Mammary epithelial cell (primary cell): ENCODE measurements around the gene POLR1E.

ENCODE experiments used
- EZH2 ChIP-seq: IDR thresholded peaks from 2 replicates; pipeline ENCODE4 v1.6.1; 2012; ENCODE audit warnings: low read length, inconsistent platforms, borderline replicate concordance
- TF ChIP-seq, protein P1 (sequence below), 2 donors: IDR thresholded peaks in 1 of 2; conservative IDR thresholded peaks in 1 of 2; 2 replicates each; pipeline ENCODE4 v1.5.1; 2011 to 2012; ENCODE audit warnings: inconsistent platforms in 2 of 2, low read length in 2 of 2, mild to moderate bottlenecking in 2 of 2, control low read depth in 1 of 2, low read depth in 1 of 2; ENCODE audit not compliant: insufficient read depth in 1 of 2; ENCODE audit errors: extremely low read depth in 1 of 2

DNA sequence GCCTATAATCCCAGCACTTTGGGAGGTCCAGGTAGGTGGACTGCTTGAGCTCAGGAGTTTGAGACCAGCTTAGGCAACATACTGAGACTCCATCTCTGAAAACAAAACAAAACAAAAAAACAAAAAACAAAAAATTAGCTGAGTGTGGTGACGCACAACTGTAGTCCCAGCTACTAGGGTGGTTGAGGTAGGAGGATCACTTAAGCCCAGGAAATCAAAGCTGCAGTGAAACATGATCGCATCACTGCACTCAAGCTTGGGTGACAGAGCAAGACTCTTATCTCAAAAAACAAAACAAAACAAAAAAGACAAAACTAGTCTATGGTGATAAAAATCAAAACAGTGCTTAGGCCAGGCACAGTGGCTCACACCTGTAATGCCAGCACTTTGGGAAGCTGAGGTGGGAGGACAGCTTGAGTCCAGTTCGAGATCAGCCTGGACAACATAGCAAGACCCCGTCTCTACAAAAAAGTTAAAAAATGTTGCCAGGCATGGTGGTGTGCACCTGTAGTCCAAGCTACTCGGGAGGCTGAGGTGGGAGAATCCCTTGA is 61.7 kb downstream of the POLR1E start:
- TF ChIP-seq, protein P1, sequence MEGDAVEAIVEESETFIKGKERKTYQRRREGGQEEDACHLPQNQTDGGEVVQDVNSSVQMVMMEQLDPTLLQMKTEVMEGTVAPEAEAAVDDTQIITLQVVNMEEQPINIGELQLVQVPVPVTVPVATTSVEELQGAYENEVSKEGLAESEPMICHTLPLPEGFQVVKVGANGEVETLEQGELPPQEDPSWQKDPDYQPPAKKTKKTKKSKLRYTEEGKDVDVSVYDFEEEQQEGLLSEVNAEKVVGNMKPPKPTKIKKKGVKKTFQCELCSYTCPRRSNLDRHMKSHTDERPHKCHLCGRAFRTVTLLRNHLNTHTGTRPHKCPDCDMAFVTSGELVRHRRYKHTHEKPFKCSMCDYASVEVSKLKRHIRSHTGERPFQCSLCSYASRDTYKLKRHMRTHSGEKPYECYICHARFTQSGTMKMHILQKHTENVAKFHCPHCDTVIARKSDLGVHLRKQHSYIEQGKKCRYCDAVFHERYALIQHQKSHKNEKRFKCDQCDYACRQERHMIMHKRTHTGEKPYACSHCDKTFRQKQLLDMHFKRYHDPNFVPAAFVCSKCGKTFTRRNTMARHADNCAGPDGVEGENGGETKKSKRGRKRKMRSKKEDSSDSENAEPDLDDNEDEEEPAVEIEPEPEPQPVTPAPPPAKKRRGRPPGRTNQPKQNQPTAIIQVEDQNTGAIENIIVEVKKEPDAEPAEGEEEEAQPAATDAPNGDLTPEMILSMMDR (conservative IDR thresholded peaks at IDR 0.05 in 1 of 2, IDR thresholded peaks at IDR 0.05 in 1 of 2; ENCODE audit: extremely low read depth in 1 of 2, insufficient read depth in 1 of 2, low read depth in 1 of 2, low read length in 2 of 2) = no peak
- no peak for TF ChIP-seq EZH2
